H9 (cell line): Measurements from ENCODE around the gene FBXO27. TPM values are rescaled to one million over a fixed set of nuclear protein-coding genes. Genes with fewer than 3 reads are reported as not detected.

Experiments
- DNase-seq: peaks from one replicate; pipeline ENCODE4 v3.0.0-alpha.2; 2017
- H2AFZ ChIP-seq: one replicate; pipeline ENCODE4 v1.6.1; 2013; ENCODE audit warnings: mild to moderate bottlenecking, low read length, control low read depth, moderate library complexity
- H2AK5ac ChIP-seq: 2 replicates; pipeline ENCODE4 v1.6.1; 2013; ENCODE audit warnings: low read length, control low read depth, mixed read lengths; ENCODE audit not compliant: insufficient read length
- H2BK120ac ChIP-seq: one replicate; pipeline ENCODE4 v1.6.1; 2013; ENCODE audit warnings: low read depth, mild to moderate bottlenecking, low read length, control low read depth, inconsistent platforms; ENCODE audit not compliant: poor library complexity, severe bottlenecking
- H2BK12ac ChIP-seq: 2 replicates; pipeline ENCODE4 v1.6.1; 2013; ENCODE audit warnings: low read length, control low read depth, mixed read lengths, low read depth; ENCODE audit not compliant: insufficient read length
- H2BK15ac ChIP-seq: 2 replicates; pipeline ENCODE4 v1.6.1; 2013; ENCODE audit warnings: low read depth, low read length, control low read depth
- H2BK20ac ChIP-seq: one replicate; pipeline ENCODE4 v1.6.1; 2013; ENCODE audit warnings: low read depth, mild to moderate bottlenecking, low read length, control low read depth, inconsistent platforms; ENCODE audit not compliant: poor library complexity, severe bottlenecking
- H2BK5ac ChIP-seq: 2 replicates; pipeline ENCODE4 v1.6.1; 2013; ENCODE audit warnings: low read length, control low read depth, mixed read lengths; ENCODE audit not compliant: insufficient read length
- H3K14ac ChIP-seq: 2 replicates; pipeline ENCODE4 v1.6.1; 2013; ENCODE audit warnings: low read length, control low read depth; ENCODE audit not compliant: insufficient read depth
- H3K18ac ChIP-seq: 2 replicates; pipeline ENCODE4 v1.6.1; 2013; ENCODE audit warnings: low read depth, mild to moderate bottlenecking, mixed read lengths, low read length, control low read depth; ENCODE audit not compliant: insufficient read length
- H3K23ac ChIP-seq: 2 replicates; pipeline ENCODE4 v1.6.1; 2013; ENCODE audit warnings: low read length, control low read depth, mixed read lengths, low read depth; ENCODE audit not compliant: insufficient read length
- H3K23me2 ChIP-seq: 2 replicates; pipeline ENCODE4 v1.6.1; 2013; ENCODE audit warnings: low read depth, mild to moderate bottlenecking, mixed read lengths, low read length, control low read depth; ENCODE audit not compliant: insufficient read length, poor library complexity, severe bottlenecking
- H3K27ac ChIP-seq: 2 replicates; pipeline ENCODE4 v1.5.1; 2013; ENCODE audit warnings: low read length, control low read depth, mixed read lengths, low read depth; ENCODE audit not compliant: insufficient read length
- H3K27me3 ChIP-seq: 2 replicates; pipeline ENCODE4 v1.6.1; 2013; ENCODE audit warnings: low read length, control low read depth, inconsistent platforms; ENCODE audit not compliant: insufficient read depth
- H3K4ac ChIP-seq: 2 replicates; pipeline ENCODE4 v1.6.1; 2013; ENCODE audit warnings: low read depth, mild to moderate bottlenecking, control low read depth, inconsistent platforms, low read length, moderate library complexity
- H3K4me1 ChIP-seq: 2 replicates; pipeline ENCODE4 v1.6.1; 2013; ENCODE audit warnings: low read length, control low read depth, inconsistent platforms; ENCODE audit not compliant: insufficient read depth
- H3K4me2 ChIP-seq: 2 replicates; pipeline ENCODE4 v1.6.1; 2013; ENCODE audit warnings: low read length, control low read depth, mixed read lengths; ENCODE audit not compliant: insufficient read length, insufficient read depth
- H3K56ac ChIP-seq: 2 replicates; pipeline ENCODE4 v1.6.1; 2013; ENCODE audit warnings: low read depth, mild to moderate bottlenecking, mixed read lengths, low read length, control low read depth; ENCODE audit not compliant: insufficient read length
- H3K79me1 ChIP-seq: 2 replicates; pipeline ENCODE4 v1.6.1; 2013; ENCODE audit warnings: low read depth, mild to moderate bottlenecking, moderate library complexity, low read length, control low read depth, inconsistent platforms; ENCODE audit not compliant: insufficient read depth, poor library complexity, severe bottlenecking
- H3K79me2 ChIP-seq: 2 replicates; pipeline ENCODE4 v1.6.1; 2013; ENCODE audit warnings: low read length, control low read depth, inconsistent platforms; ENCODE audit not compliant: insufficient read depth
- H3K9ac ChIP-seq: 2 replicates; pipeline ENCODE4 v1.6.1; 2013; ENCODE audit warnings: low read length, control low read depth, mixed read lengths; ENCODE audit not compliant: insufficient read length; ENCODE audit errors: extremely low read depth
- H3K9me3 ChIP-seq: one replicate; pipeline ENCODE4 v1.6.1; 2013; ENCODE audit warnings: low read depth, low read length, inconsistent platforms; ENCODE audit not compliant: control insufficient read depth
- H3T11ph ChIP-seq: one replicate; pipeline ENCODE4 v1.6.1; 2013; ENCODE audit warnings: mild to moderate bottlenecking, low read length, control low read depth, inconsistent platforms
- H4K20me1 ChIP-seq: one replicate; pipeline ENCODE4 v1.6.1; 2013; ENCODE audit not compliant: control insufficient read depth, insufficient read length, insufficient read depth
- H4K5ac ChIP-seq: 2 replicates; pipeline ENCODE4 v1.6.1; 2013; ENCODE audit warnings: low read depth, mild to moderate bottlenecking, mixed read lengths, low read length, control low read depth; ENCODE audit not compliant: insufficient read length
- H4K8ac ChIP-seq: replicated peaks from 2 replicates; pipeline ENCODE4 v1.6.1; 2013; ENCODE audit warnings: low read length, control low read depth, mixed read lengths, low read depth; ENCODE audit not compliant: insufficient read length
- H4K91ac ChIP-seq: 2 replicates; pipeline ENCODE4 v1.6.1; 2013; ENCODE audit warnings: low read depth, mild to moderate bottlenecking, moderate library complexity, mixed read lengths, low read length, control low read depth; ENCODE audit not compliant: insufficient read length
- H3K27ac Mint-ChIP-seq, 3 experiments: 2 replicates in 2 of 3; 3 replicates in 1 of 3; pipeline ENCODE4 v1.8.0; 2020 to 2021; ENCODE audit warnings: mixed read lengths in 3 of 3, mild to moderate bottlenecking in 1 of 3, moderate library complexity in 1 of 3
- H3K27me3 Mint-ChIP-seq: 2 replicates; pipeline ENCODE4 v1.8.0; 2021; ENCODE audit warnings: low read depth, mild to moderate bottlenecking, moderate library complexity, mixed read lengths
- H3K36me3 Mint-ChIP-seq, 3 experiments: 2 replicates in 2 of 3; 3 replicates in 1 of 3; pipeline ENCODE4 v1.8.0; 2020 to 2021; ENCODE audit warnings: low read depth in 3 of 3, mixed read lengths in 3 of 3; ENCODE audit not compliant: insufficient read depth in 1 of 3
- H3K4me1 Mint-ChIP-seq, 2 experiments: 2 replicates each; pipeline ENCODE4 v1.8.0; 2020; ENCODE audit warnings: mixed read lengths in 2 of 2
- H3K4me3 Mint-ChIP-seq, 2 experiments: 2 replicates in 1 of 2; 3 replicates in 1 of 2; pipeline ENCODE4 v1.8.0; 2020 to 2021; ENCODE audit warnings: mild to moderate bottlenecking in 2 of 2, mixed read lengths in 2 of 2, moderate library complexity in 1 of 2
- H3K9me3 Mint-ChIP-seq, 2 experiments: 2 replicates in 1 of 2; 3 replicates in 1 of 2; pipeline ENCODE4 v1.8.0; 2020; ENCODE audit warnings: mild to moderate bottlenecking in 2 of 2, mixed read lengths in 2 of 2, moderate library complexity in 1 of 2
- WGBS: extraction: QIAGEN DNeasy Blood & Tissue Kit; methylation state at CpG from one replicate; pipeline ENCODE4 v1.1.7; 2013; ENCODE audit warnings: missing lambda C conversion rate, low lambda C conversion rate, mixed read lengths; ENCODE audit not compliant: insufficient read length; ENCODE audit errors: extremely low coverage; 5-methylcytosine and 5-hydroxymethylcytosine counted together
- total RNA-seq: library from RNA; stranded (reverse); gene quantifications from 2 replicates; pipeline ENCODE4 v1.2.1, GENCODE V29; 2021
- TF ChIP-seq, protein P1 (sequence below): fragments of 200-600 bp; sonication (generic); conservative IDR thresholded peaks from 3 replicates; pipeline ENCODE4 v1.8.0; 2021; ENCODE audit warnings: antibody characterized with exemption, mild to moderate bottlenecking

The FBXO27 gene
- total RNA-seq, 1 experiment from 2014 or later, result 14.5 TPM

DNA sequence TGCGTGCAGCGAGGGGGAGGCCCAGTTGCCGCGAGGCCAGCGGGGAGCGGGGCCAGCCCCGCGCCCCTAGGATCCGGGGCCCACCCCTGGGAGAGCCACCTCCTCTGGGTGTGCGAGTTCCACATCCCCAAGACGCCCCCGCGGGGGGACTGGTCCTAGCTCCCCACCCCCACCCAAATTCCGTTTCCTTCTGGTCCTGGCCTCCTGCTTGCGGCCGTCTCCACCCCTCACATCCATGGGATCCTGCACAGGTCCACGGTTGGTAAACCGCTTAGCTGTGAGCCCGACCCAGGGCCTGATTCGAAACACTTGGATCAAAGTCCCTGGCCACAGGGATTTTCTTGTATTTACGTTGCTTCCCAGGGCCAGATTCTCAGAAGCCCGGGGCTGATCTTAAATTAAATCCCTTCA, 56.5 kb downstream of the FBXO27 start:
- Histone ChIP-seq H4K5ac (no peak overlapping the region), H3K9me3 (no peaks in the 10 kb centered on the region), H3K14ac (peak overlapping the region; percentile 76; the same call in 1 of the 2 replicates), H3K23me2 (peaks cover 13% of the 10 kb centered on the region), H2BK12ac (no peak overlapping the region), H4K91ac (no peak overlapping the region), H3K79me1 (no peaks in the 10 kb centered on the region), H2BK20ac (no peak overlapping the region), H3K27me3 (no peaks in the 10 kb centered on the region), H2BK15ac (no peak overlapping the region), H2BK120ac (no peak overlapping the region), H4K8ac (no peak overlapping the region), H3K9ac (no peak overlapping the region), H4K20me1 (no peaks in the 10 kb centered on the region), H2AFZ (no peak overlapping the region), H3K18ac (peak overlapping the region; percentile 11), H3K56ac (no peak overlapping the region), H3K79me2 (no peaks in the 10 kb centered on the region), H2BK5ac (no peak overlapping the region), H3K4me1 (no peaks in the 10 kb centered on the region), H3K4ac (no peak overlapping the region), H3K4me2 (peak overlapping the region; percentile 66), H3K27ac (no peak overlapping the region), H3K23ac (no peak overlapping the region), H2AK5ac (no peak overlapping the region), H3T11ph (no peak overlapping the region)
- WGBS, result no CpG with 5 or more reads among the region's 22 CpGs
- Mint-ChIP-seq H3K4me3 (peak overlapping the region; percentile 88 to 95), H3K36me3 (peaks cover 9 to 20% (median 13%) of the 10 kb centered on the region in 3 experiments), H3K27ac (peak overlapping the region; percentile 87 to 95 (median 95); a peak in 4 of 7 replicates), H3K27me3 (peaks cover 8% of the 10 kb centered on the region), H3K4me1 (peaks cover 14 to 19% of the 10 kb centered on the region in 2 experiments), H3K9me3 (peaks cover 10 to 11% of the 10 kb centered on the region in 2 experiments)
- DNase-seq, result peak; percentile 56
- TF ChIP-seq, protein P1, sequence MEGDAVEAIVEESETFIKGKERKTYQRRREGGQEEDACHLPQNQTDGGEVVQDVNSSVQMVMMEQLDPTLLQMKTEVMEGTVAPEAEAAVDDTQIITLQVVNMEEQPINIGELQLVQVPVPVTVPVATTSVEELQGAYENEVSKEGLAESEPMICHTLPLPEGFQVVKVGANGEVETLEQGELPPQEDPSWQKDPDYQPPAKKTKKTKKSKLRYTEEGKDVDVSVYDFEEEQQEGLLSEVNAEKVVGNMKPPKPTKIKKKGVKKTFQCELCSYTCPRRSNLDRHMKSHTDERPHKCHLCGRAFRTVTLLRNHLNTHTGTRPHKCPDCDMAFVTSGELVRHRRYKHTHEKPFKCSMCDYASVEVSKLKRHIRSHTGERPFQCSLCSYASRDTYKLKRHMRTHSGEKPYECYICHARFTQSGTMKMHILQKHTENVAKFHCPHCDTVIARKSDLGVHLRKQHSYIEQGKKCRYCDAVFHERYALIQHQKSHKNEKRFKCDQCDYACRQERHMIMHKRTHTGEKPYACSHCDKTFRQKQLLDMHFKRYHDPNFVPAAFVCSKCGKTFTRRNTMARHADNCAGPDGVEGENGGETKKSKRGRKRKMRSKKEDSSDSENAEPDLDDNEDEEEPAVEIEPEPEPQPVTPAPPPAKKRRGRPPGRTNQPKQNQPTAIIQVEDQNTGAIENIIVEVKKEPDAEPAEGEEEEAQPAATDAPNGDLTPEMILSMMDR, result no peak
